ENCODE data around the gene WDR49. TPM values are rescaled to one million over a fixed set of nuclear protein-coding genes. Genes with fewer than 3 reads are reported as not detected.

Gene WDR49
- total RNA-seq, 2 donors from 2014 or later = 3.4 TPM

- DNase-seq (ENCODE audit: low spot score) = no peak
- intact Hi-C loops (cut with DNase I) = no loop called here
Measured at GRCh38 chr3:167502401-167502800, 151.3 kb downstream of the WDR49 start.

GRCh38 chr3:167501941-167502340 is 151.8 kb downstream of the WDR49 start:
- no peak for DNase-seq (ENCODE audit: low spot score)
- intact Hi-C loops (cut with DNase I) = no loop called here

- peak; percentile 51 for DNase-seq (ENCODE audit: low spot score)
- intact Hi-C loops (cut with DNase I) = no loop called here
Measured at GRCh38 chr3:167497903-167498302, 155.8 kb downstream of the WDR49 start.

- no peak for DNase-seq (ENCODE audit: low spot score)
- intact Hi-C loops (cut with DNase I) = no loop called here
Measured at GRCh38 chr3:167493244-167493643, 160.5 kb downstream of the WDR49 start.

GRCh38 chr3:167491621-167492020 is 162.1 kb downstream of the WDR49 start:
- no peak for DNase-seq (ENCODE audit: low spot score)
- intact Hi-C loops (cut with DNase I) = no loop called here

- DNase-seq (ENCODE audit: low spot score) = no peak
- intact Hi-C loops (cut with DNase I) = no loop called here
Measured at GRCh38 chr3:167489571-167489970, 164.2 kb downstream of the WDR49 start.

- DNase-seq (ENCODE audit: low spot score) = no peak
- intact Hi-C loops (cut with DNase I) = no loop called here
Measured at GRCh38 chr3:167487556-167487955, 166.2 kb downstream of the WDR49 start.

- intact Hi-C loops (cut with DNase I) = loop anchor here in 1 of 2 donors (5.0 kb wide), 1 partner anchor 408 kb away; no protein-coding TSS in a partner anchor
Measured at GRCh38 chr3:167484551-167484950, 169.2 kb downstream of the WDR49 start.

GRCh38 chr3:167483708-167484475 is 169.8 kb downstream of the WDR49 start:
- intact Hi-C loops (cut with DNase I) = loop anchor here in 1 of 2 donors (5.0 kb wide), 1 partner anchor 408 kb away; no protein-coding TSS in a partner anchor
- no peak for DNase-seq (ENCODE audit: low spot score)

More at GRCh38 chr3:167484551-167484950, 169.2 kb downstream of the WDR49 start:
- no peak for DNase-seq (ENCODE audit: low spot score)

GRCh38 chr3:167481164-167481563 is 172.6 kb downstream of the WDR49 start:
- DNase-seq (ENCODE audit: low spot score) = no peak
- intact Hi-C loops (cut with DNase I) = loop anchor here in 1 of 2 donors (5.0 kb wide), 1 partner anchor 411 kb away; no protein-coding TSS in a partner anchor

- DNase-seq (ENCODE audit: low spot score) = no peak
- intact Hi-C loops (cut with DNase I) = loop anchor here in 1 of 2 donors (5.0 kb wide), 1 partner anchor 412 kb away; no protein-coding TSS in a partner anchor
Measured at GRCh38 chr3:167480748-167481147, 173.0 kb downstream of the WDR49 start.

- no peak for DNase-seq (ENCODE audit: low spot score)
- intact Hi-C loops (cut with DNase I) = no loop called here
Measured at GRCh38 chr3:167473863-167474262, 179.9 kb downstream of the WDR49 start, which contains the start of gene SERPINI2. SERPINI2 (minus strand) TSS chr3:167474042; CDS start chr3:167471834, 2,208 bp downstream.

GRCh38 chr3:167469381-167469780 is 184.4 kb downstream of the WDR49 start:
- intact Hi-C loops (cut with DNase I) = no loop called here
- DNase-seq (ENCODE audit: low spot score) = no peak

GRCh38 chr3:167467848-167468611 is 185.7 kb downstream of the WDR49 start:
- DNase-seq (ENCODE audit: low spot score) = no peak
- intact Hi-C loops (cut with DNase I) = no loop called here

GRCh38 chr3:167466966-167467365 is 186.8 kb downstream of the WDR49 start:
- DNase-seq (ENCODE audit: low spot score) = no peak
- intact Hi-C loops (cut with DNase I) = no loop called here

- no peak for DNase-seq (ENCODE audit: low spot score)
- intact Hi-C loops (cut with DNase I) = no loop called here
Measured at GRCh38 chr3:167456157-167456799, 197.5 kb downstream of the WDR49 start.

GRCh38 chr3:167453815-167454214 is 199.9 kb downstream of the WDR49 start:
- DNase-seq (ENCODE audit: low spot score) = no peak
- intact Hi-C loops (cut with DNase I) = no loop called here

- intact Hi-C loops (cut with DNase I) = no loop called here
- DNase-seq (ENCODE audit: low spot score) = no peak
Measured at GRCh38 chr3:167451282-167451681, 202.5 kb downstream of the WDR49 start.

GRCh38 chr3:167450675-167451074 is 203.1 kb downstream of the WDR49 start:
- intact Hi-C loops (cut with DNase I) = no loop called here

GRCh38 chr3:167450195-167450594 is 203.5 kb downstream of the WDR49 start:
- no peak for DNase-seq (ENCODE audit: low spot score)
- intact Hi-C loops (cut with DNase I) = no loop called here

More at GRCh38 chr3:167450675-167451074, 203.1 kb downstream of the WDR49 start:
- no peak for DNase-seq (ENCODE audit: low spot score)

Measured in posterior vena cava (tissue), 2 donors.